Heart left ventricle (tissue), 16 donors: ENCODE measurements around the gene OSM. TPM values are rescaled to one million over a fixed set of nuclear protein-coding genes. Genes with fewer than 3 reads are reported as not detected.
A peak's percentile ranks its signal among the peaks of the same experiment; 100 is the strongest.

Experiments
- ATAC-seq, 4 donors: fragments of 200-7000 bp; cut with Tn5 transposase; one replicate each; pipeline ENCODE4 v1.9.1; 2020 to 2022; ENCODE audit warnings: moderate library complexity in 4 of 4, mild to moderate bottlenecking in 3 of 4, moderate number of reproducible peaks in 1 of 4
- DNase-seq, 5 donors: peaks; one replicate each; pipeline ENCODE4 v3.0.0-alpha.2; 2020
- H3K27ac ChIP-seq, 12 donors: fragments of 200-600 bp; sonication (generic) in 4 of 12; one replicate each; pipeline versions ENCODE4 v1.5.0 to v1.8.0; 2016 to 2022; ENCODE audit warnings: mild to moderate bottlenecking in 2 of 12
- H3K27me3 ChIP-seq, 9 donors: fragments of 200-600 bp; sonication (generic) in 2 of 9; one replicate each; pipeline versions ENCODE4 v1.5.1 to v1.8.0; 2016 to 2022; ENCODE audit warnings: mild to moderate bottlenecking in 3 of 9
- H3K36me3 ChIP-seq, 9 donors: fragments of 200-600 bp; sonication (generic) in 2 of 9; one replicate each; pipeline versions ENCODE4 v1.5.0 to v1.8.0; 2018 to 2022; ENCODE audit warnings: mild to moderate bottlenecking in 2 of 9
- H3K4me1 ChIP-seq, 12 donors: fragments of 200-600 bp; sonication (generic) in 4 of 12; one replicate each; pipeline versions ENCODE4 v1.5.0 to v1.8.0; 2016 to 2022; ENCODE audit warnings: mild to moderate bottlenecking in 3 of 12
- H3K4me3 ChIP-seq, 12 donors: fragments of 200-600 bp; sonication (generic) in 4 of 12; one replicate each; pipeline versions ENCODE4 v1.5.0 to v1.8.0; 2017 to 2022; ENCODE audit warnings: mild to moderate bottlenecking in 9 of 12, moderate library complexity in 4 of 12
- H3K9me3 ChIP-seq, 12 donors: fragments of 200-600 bp; sonication (generic) in 4 of 12; one replicate each; pipeline versions ENCODE4 v1.5.0 to v1.8.0; 2016 to 2022; ENCODE audit warnings: mild to moderate bottlenecking in 1 of 12
- CTCF ChIP-seq, 12 donors: fragments of 200-600 bp; sonication (generic) in 4 of 12; IDR thresholded peaks; one replicate each; pipeline versions ENCODE4 v1.5.0 to v1.8.0; 2018 to 2022; ENCODE audit warnings: antibody characterized with exemption in 12 of 12, mild to moderate bottlenecking in 5 of 12
- POLR2A ChIP-seq, 2 donors: fragments of 450-650 bp; IDR thresholded peaks; one replicate each; pipeline ENCODE4 v1.6.1; 2017; ENCODE audit warnings: antibody characterized with exemption in 2 of 2, mild to moderate bottlenecking in 2 of 2, moderate library complexity in 2 of 2
- WGBS, 4 donors: extraction: QIAGEN DNeasy Blood & Tissue Kit in 2 of 4; methylation state at CpG; one replicate each; pipeline versions ENCODE4 v1.1.5 to v1.1.7; 2013 to 2018; 5-methylcytosine and 5-hydroxymethylcytosine counted together
- intact Hi-C, 10 donors: fragments of 100-400 bp; cut with DNase I; formaldehyde crosslinking; loops; one replicate each; pipeline versions ENCODE4 v1.11.1 to v1.14.2; 2022
- polyA plus RNA-seq, 2 donors: library from polyadenylated mRNA; stranded (reverse); fragments of 200-250 nt; gene quantifications; one replicate each; pipeline ENCODE4 v1.2.3, GENCODE V29; 2013
- total RNA-seq, 9 donors: library from RNA; depleted of rRNA in 2 of 9; stranded (reverse); fragments of >200 nt in 2 of 9; fragmentation: NEBNext Ultra II Directional in 3 of 9; extraction: Animal tissue kit (Norgen Biotek cat#: 25700) in 3 of 9; gene quantifications; one replicate each; pipeline versions ENCODE4 v1.1.0 to v1.2.4, GENCODE V29; 2016 to 2023
- donor health status: ischemic (EF 13 %, LVEDD 7.1; RV severe dilation, severe dysfunction).
- donor health status: healthy with polysubstance abuse.
- donor health status: DM: no; HTN: yes; CAD: no.
- donor health status: DM: no; HTN: no; CAD: no.
- donor health status: ischemic (EF 25% LVEDD 6.9; RV normal size, moderate dysfunction).
- donor health status: ischemic (EF 25% LVEDD 5.7; RV mildly dilated, moderate dysfunction).
- donor health status: healthy.
- donor health status: DM: yes; HTN: yes; CAD: no.
- donor health status: ischemic (EF 35%, LVEDD 5.7; RV mildly dilated, moderate dysfunction).
- donor health status: nonischemic (EF 11% LVEDD 7.7; RV severe dilation, severe dysfunction).
- donor health status: DM: yes; HTN: yes; CAD: no.
- donor health status: PGD.
- donor health status: ischemic (EF 29% LVEDD 5.4; RV normal size, mild dysfunction).
- donor health status: nonischemic (EF 23%, LVEDD 6.1; RV moderate dilation, normal function).

OSM gene
- total and polyA plus RNA-seq, 11 donors = 0.17 to 5.0 (median 0.27) TPM; not detected in 2

DNA sequence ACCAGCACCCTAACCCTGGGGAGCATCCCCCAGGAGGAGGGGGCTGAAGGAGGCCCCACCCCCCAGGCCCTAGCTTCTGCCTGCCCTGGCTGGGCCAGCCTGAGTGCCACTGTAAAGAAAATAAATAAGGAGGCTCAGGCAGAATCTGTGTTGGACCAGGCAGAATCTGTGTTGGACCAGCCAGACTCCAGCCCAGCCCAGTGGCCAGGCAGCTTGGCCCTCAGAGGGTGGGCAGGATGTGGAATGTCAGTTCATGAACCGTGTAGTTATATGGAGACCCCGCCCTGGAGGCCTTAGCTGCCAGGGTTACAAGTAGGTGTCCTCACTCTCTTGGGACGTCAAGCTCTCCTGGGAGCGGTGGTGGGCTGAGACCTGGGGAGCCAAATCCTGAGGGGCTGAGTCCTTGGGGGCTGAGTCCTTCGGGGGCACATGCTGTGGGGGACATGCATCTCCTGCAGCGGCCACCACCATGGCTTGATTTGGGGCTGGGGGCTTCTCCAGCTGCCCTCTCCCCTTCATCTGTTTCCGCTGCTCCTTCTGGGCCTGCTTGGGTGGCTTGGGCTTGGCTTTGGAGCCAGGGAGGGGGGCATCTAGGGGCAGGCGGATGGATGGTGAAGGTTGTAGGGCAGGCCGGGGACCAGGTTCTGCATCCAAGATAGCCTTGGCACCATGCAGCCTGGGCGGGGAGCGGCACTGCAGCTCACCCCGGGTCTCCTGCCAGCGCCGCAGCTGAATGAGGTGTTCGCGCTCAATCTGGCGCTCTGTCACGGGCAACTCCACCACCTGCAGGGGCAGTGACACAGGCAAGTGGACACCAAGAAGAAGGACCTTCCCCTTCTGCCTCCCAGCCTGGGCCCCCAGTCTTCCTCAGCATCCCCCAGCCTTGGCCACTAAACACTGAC lies 25.7 kb upstream of the OSM start:
- no peak overlapping the region for H3K4me3 ChIP-seq
- peaks cover 0 to 61% (median 47%) of the 10 kb centered on the region in 9 donors for H3K36me3 ChIP-seq
- H3K27ac ChIP-seq = peak overlapping the region; percentile 84 to 98 (median 95)
- no peak for TF ChIP-seq POLR2A (IDR thresholded peaks at IDR 0.05)
- TF ChIP-seq CTCF (IDR thresholded peaks at IDR 0.05) = no peak
- no peaks in the 10 kb centered on the region for H3K27me3 ChIP-seq
- intact Hi-C loops = loop anchor here in 2 of 10 donors (5.0 kb wide), 2 partner anchors 35 to 50 kb away; partner anchors contain the start of gene TBC1D10A (in 1 of the 2)
- DNase-seq = peak in 1 of 5 donors; percentile 15
- 83 to 93% (median 91%) methylated on average over 12 to 18 of the region's 18 CpGs for WGBS, 4 donors
- no peaks in the 10 kb centered on the region for H3K9me3 ChIP-seq
- no peak for ATAC-seq
- H3K4me1 ChIP-seq = peaks cover 12 to 44% (median 37%) of the 10 kb centered on the region in 12 donors

DNA sequence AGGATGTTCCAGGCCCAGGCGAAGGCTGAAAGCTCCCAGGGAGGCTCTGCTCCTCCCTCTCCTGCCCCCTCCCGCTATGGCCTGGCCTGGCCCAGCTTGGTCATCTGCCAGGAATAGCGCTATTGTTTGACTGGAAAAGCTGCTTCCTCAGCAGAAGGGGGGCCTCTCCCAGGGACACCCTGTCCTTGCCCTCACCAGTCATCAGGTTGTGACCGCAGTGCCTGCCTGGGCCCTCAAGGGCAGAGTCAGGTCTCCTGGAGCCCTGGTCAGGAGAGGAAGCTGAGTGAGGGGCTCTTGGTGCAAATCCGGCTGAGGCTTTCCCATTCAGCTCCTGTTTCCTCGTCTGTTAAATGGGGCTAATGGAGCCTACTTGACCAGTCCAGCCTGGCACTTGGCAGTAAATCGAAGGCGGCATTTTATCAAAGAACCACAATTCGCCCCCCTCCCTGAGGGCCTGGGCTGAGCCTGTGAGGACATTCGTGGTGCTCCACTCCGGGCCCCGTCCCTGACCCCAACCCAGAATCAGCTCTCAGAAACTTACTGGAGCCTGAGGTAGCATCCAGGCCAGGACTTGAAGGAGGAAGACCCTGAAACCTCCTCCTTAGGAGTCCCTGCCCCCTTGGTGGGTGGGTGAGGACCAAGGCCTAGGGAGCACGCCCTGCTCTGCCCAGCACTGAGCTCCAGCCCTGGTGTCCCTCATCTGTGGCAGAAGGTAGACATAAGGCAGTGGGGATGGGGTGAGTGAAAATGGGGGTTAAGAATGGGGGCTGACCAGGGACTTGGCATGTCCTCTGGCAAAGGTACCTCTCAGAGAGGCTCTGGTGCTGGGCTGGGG lies 24.6 kb upstream of the OSM start:
- peaks cover 0 to 53% (median 38%) of the 10 kb centered on the region in 9 donors for H3K36me3 ChIP-seq
- peak overlapping the region; percentile 84 to 98 (median 95) for H3K27ac ChIP-seq
- no peaks in the 10 kb centered on the region for H3K9me3 ChIP-seq
- 46 to 68% (median 57%) methylated on average over 10 to 13 of the region's 13 CpGs for WGBS, 4 donors
- DNase-seq = peak; percentile 89 to 95 (median 92)
- H3K4me1 ChIP-seq = peaks cover 12 to 45% (median 37%) of the 10 kb centered on the region in 12 donors
- intact Hi-C loops = loop anchor here in 4 of 10 donors (1.0 to 5.0 kb wide), 4 partner anchors 14 to 51 kb away; partner anchors contain the start of gene TBC1D10A (in 1 of the 4)
- ATAC-seq = peak; percentile 35 to 62 (median 50)
- H3K27me3 ChIP-seq = no peaks in the 10 kb centered on the region
- TF ChIP-seq POLR2A (IDR thresholded peaks at IDR 0.05) = peak in 1 of 2 donors; percentile 57
- TF ChIP-seq CTCF (IDR thresholded peaks at IDR 0.05) = no peak
- H3K4me3 ChIP-seq = no peak overlapping the region

DNA sequence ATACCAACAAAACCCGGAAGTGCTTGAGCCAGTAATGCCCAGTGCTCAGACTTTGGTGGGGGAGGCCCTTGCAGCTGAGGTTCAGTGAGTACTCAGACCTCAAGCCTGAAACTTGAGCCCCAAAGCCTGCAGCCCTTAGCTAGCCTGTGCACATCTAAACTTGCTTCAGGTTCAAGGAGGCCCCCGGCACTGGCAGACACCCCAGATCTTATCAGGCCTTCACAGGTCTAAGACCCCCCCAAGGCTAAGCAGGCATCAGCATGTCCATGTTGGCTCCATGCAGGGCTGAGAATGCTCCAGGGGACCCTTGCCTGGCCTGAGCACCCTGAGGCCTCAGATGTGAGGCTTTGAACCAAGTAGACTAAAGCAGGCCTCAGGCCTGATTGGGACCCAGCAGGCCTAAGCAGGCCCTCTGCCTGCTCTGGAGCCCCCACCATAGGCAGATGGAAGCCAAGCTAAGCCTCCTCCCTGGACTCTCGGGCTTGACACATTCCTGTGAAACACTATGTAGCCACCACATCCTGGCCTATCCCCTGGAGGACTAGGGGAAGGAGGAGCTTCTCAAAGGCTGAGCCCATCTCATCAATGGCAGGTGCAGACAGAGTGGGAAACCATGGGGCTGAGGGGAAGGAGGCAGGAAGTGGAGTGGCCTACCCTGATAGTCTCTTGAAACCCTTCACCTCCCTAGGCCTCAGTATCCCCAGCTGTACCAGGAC lies 23.8 kb upstream of the OSM start:
- ATAC-seq = peak; percentile 6 to 24 (median 9)
- intact Hi-C loops = loop anchor here in 4 of 10 donors (1.0 to 5.0 kb wide), 4 partner anchors 15 to 52 kb away; partner anchors contain the start of gene TBC1D10A (in 1 of the 4)
- DNase-seq = peak in 4 of 5 donors; percentile 20 to 73 (median 62)
- Histone ChIP-seq H3K9me3 (no peaks in the 10 kb centered on the region), H3K27me3 (no peaks in the 10 kb centered on the region), H3K4me3 (peak overlapping the region in 7 of 12 donors; percentile 77 to 95 (median 88)), H3K36me3 (peaks cover 0 to 53% (median 30%) of the 10 kb centered on the region in 9 donors), H3K27ac (peak overlapping the region; percentile 84 to 98 (median 94)), H3K4me1 (peaks cover 12 to 45% (median 37%) of the 10 kb centered on the region in 12 donors)
- 43 to 63% (median 47%) methylated on average over 1 to 3 of the region's 3 CpGs for WGBS, 4 donors
- TF ChIP-seq CTCF (IDR thresholded peaks at IDR 0.05) (no peak), POLR2A (IDR thresholded peaks at IDR 0.05) (no peak)
